Ovary (tissue), 3 donors: ENCODE results near the gene ARHGDIA.

Experiments used
- CTCF ChIP-seq, 3 donors: fragments of 450-650 bp in 2 of 3; fragments of 200-600 bp in 1 of 3; IDR thresholded peaks; one replicate each; pipeline versions ENCODE4 v1.5.1 to v1.8.0; 2016 to 2022; ENCODE audit warnings: antibody characterized with exemption in 3 of 3, mild to moderate bottlenecking in 1 of 3
- EP300 ChIP-seq: sonication (generic); formaldehyde crosslinking; IDR thresholded peaks from one replicate; pipeline ENCODE4 v1.6.1; 2017; ENCODE audit warnings: antibody characterized with exemption
- POLR2A ChIP-seq: fragments of 450-650 bp; IDR thresholded peaks from one replicate; pipeline ENCODE4 v1.6.1; 2017; ENCODE audit warnings: antibody characterized with exemption, mild to moderate bottlenecking, moderate library complexity
- donor health status: DM: no; HTN: no; CAD: no.

DNA sequence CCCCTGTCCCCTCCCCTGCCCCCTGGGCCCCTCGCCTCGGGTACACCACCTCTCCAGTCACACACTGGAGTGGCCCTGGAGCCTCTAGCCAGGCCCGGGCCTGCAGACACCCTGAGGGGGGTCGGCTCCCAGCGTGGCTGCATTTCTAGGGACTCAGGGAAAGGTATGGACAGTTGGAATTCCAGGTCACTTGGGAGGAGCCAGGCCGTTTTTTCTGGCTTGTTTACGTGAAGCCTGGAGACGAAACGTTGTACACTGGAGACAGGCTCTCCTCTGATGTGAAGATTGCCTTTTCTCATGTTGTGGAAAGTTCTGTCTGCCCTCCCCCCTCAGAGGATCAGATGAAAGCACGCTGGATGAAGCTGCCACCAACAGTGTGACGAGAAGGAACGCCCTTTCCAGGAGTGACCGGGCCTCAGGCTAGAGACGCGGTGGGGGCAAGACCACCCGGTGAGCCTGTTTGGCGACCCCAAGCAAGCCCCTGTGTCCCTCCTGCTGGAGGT lies 32.3 kb downstream of the ARHGDIA start:
- TF ChIP-seq CTCF (IDR thresholded peaks at IDR 0.05) (no peak), POLR2A (no peak), EP300 (no peak)
